HG03066 (cell line): ENCODE results near the gene PDIA6.

Experiments used
- ATAC-seq: cut with Tn5 transposase; IDR thresholded peaks from one replicate; pipeline ENCODE4 v1.9.1; 2021; ENCODE audit warnings: low read depth; ENCODE audit not compliant: unreplicated experiment

PDIA6 gene

GRCh38 chr2:10812362-10813162 is at the start of gene PDIA6:
TSS of gene PDIA6 (minus strand) at chr2:10812785. CDS start at chr2:10812696, 89 bp downstream.
- peak; percentile 79 for ATAC-seq

GRCh38 chr2:10862330-10862729 is 49.7 kb upstream of the PDIA6 start:
- ATAC-seq, result no peak

- ATAC-seq, result no peak
These were observed 49.2 kb upstream of the PDIA6 start for GRCh38 chr2:10861765-10862164.

- no peak for ATAC-seq
These were observed 48.3 kb upstream of the PDIA6 start for GRCh38 chr2:10860814-10861325.

GRCh38 chr2:10860081-10860813 is 47.7 kb upstream of the PDIA6 start:
- ATAC-seq, result no peak

GRCh38 chr2:10859278-10859677 is 46.7 kb upstream of the PDIA6 start:
- ATAC-seq, result no peak

- ATAC-seq, result no peak
These were observed 36.0 kb upstream of the PDIA6 start for GRCh38 chr2:10848541-10848940.

GRCh38 chr2:10847008-10847407 is 34.4 kb upstream of the PDIA6 start:
- no peak for ATAC-seq

- ATAC-seq, result no peak
These were observed 33.7 kb upstream of the PDIA6 start for GRCh38 chr2:10846110-10846861.

GRCh38 chr2:10845640-10846039 is 33.1 kb upstream of the PDIA6 start:
- ATAC-seq, result no peak

- no peak for ATAC-seq
These were observed 31.5 kb upstream of the PDIA6 start for GRCh38 chr2:10844097-10844496.

- no peak for ATAC-seq
These were observed 29.9 kb upstream of the PDIA6 start for GRCh38 chr2:10842506-10842905.

- ATAC-seq, result no peak
These were observed 29.1 kb upstream of the PDIA6 start for GRCh38 chr2:10841547-10842219.

- ATAC-seq, result no peak
These were observed 27.2 kb upstream of the PDIA6 start for GRCh38 chr2:10839813-10840212.

GRCh38 chr2:10838734-10839133 is 26.1 kb upstream of the PDIA6 start:
- ATAC-seq, result no peak

- no peak for ATAC-seq
These were observed 25.0 kb upstream of the PDIA6 start for GRCh38 chr2:10837298-10838266.

- peak; percentile 63 for ATAC-seq
These were observed 22.7 kb upstream of the PDIA6 start for GRCh38 chr2:10835052-10835970.

GRCh38 chr2:10834068-10834655 is 21.6 kb upstream of the PDIA6 start:
- no peak for ATAC-seq
